ENCODE results near the gene SYT2.

The SYT2 gene

GRCh38 chr1:202709276-202710041 is 795 bp downstream of the SYT2 start:
- TF ChIP-seq, protein P1, sequence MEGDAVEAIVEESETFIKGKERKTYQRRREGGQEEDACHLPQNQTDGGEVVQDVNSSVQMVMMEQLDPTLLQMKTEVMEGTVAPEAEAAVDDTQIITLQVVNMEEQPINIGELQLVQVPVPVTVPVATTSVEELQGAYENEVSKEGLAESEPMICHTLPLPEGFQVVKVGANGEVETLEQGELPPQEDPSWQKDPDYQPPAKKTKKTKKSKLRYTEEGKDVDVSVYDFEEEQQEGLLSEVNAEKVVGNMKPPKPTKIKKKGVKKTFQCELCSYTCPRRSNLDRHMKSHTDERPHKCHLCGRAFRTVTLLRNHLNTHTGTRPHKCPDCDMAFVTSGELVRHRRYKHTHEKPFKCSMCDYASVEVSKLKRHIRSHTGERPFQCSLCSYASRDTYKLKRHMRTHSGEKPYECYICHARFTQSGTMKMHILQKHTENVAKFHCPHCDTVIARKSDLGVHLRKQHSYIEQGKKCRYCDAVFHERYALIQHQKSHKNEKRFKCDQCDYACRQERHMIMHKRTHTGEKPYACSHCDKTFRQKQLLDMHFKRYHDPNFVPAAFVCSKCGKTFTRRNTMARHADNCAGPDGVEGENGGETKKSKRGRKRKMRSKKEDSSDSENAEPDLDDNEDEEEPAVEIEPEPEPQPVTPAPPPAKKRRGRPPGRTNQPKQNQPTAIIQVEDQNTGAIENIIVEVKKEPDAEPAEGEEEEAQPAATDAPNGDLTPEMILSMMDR (IDR thresholded peaks at IDR 0.05) = no peak

DNA sequence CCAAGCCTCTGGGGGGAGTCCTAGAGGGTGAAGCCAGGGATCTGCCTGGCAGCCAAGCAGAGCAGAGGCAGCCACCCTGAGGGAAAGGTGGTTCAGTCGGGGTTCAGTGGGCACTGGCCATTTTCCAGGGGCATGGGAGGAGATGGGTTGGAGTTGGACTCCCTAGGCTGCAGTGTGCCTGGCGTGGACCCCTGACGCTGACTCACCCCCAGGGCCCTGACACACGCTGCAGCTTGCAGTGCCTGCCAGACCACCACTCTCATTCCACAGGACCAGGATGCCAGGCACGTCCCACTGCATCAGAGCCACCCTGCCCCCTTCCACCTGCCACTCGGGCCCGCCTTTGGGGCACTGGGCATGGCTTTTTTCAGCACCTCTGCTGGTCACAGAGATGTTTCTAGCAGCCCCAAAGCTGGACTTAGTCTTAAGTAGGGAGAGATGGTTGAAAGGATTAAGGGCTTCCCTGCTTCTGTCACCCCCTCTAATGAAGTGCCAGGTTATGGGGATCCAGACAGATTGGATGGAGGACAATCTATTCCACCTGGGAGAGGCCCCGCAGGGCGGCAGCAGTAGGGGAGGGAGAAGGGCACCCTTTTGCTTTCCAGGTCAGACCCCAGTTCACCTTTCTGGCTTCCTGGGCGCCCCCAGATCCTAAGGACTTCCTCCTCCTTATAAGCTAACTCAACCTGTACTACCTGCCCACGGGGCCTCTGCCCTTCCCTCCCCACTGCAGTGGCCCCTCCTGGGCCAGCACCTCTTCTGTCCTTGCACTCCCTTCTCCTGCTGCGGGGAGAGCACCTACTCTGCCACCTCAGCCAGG is 1.6 kb downstream of the SYT2 start:
- TF ChIP-seq, protein P1 (IDR thresholded peaks at IDR 0.05) = no peak

GRCh38 chr1:202706851-202707250 is 3.4 kb downstream of the SYT2 start:
- TF ChIP-seq, protein P1 (IDR thresholded peaks at IDR 0.05) = no peak

DNA sequence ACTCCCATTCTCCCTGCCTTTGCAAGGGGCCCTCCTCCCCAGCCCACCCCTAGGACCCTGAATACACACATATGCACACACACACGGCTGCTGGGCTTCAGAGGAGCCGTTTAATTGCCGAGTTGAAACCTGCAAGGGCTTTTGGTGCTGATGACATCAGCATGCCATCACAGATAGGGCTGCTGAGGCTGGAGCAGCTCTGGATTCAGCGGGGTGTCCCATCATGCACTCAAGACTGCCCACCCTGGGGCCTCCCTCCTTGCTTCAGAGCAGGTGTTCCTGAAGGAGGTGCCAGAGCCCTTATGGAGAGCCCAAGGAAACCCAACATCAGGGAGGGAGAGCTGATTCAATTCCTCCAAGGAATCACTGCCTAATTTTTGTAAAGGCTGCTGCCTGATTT is 5.7 kb downstream of the SYT2 start:
- TF ChIP-seq, protein P1 (IDR thresholded peaks at IDR 0.05) = no peak

DNA sequence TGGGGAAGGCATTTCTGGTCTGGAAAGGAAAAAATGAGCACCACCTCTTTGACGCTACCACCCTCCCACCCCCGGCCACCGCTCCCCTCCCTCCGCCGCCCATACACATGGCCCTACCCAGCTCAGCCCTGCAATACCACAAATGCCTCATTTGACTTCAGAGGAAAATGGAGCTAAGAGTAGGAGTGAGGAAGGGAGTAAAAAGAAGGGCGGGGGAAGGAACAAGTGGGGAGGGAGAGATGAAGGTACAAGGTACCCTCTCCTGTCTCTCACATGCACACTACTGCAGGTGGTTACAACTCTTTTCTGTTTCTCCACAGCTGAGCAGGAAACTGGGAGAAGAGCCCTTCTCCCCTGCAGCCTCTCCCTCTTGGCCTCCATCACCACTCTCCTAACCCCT is 7.1 kb downstream of the SYT2 start:
- TF ChIP-seq, protein P1 (IDR thresholded peaks at IDR 0.05) = no peak

DNA sequence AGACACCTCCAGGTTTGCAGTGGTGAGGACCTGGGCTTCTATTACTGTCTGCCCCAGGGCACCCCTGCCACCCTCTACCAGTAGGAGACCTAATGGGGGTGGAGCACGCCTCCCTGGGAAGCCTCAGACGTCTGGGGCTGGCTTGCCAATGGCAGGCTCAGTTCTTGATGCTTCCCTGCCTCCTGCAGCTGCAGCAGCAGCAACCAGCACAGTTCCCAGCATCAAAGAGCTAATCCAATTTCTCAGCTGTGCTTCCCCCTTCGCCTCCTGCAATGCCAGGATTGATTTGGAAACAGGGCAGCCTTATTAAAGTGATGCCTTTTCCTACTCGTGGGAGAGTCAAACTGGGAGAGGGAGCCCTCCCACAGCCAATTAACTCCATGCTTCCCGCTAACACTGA is 8.2 kb downstream of the SYT2 start:
- TF ChIP-seq, protein P1 (IDR thresholded peaks at IDR 0.05) = no peak

DNA sequence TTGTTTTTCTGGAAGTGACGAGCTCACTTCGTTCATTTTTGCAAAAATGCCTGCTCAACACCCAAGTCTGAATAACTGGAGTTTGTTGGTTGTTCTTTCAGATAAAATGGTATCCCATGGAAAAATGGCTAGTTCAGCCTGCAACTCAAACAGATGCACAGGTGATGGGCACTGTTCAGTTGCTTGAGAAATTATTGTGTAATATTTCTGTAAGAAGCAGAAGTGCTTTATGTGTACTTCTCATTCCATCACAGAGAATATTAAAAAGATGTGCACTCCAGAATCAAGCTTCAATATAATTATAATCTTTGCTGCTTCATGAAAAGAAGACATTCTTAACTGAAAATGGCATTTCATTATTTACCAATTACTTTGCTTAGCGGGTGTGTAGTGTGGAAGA is 9.1 kb downstream of the SYT2 start:
- TF ChIP-seq, protein P1 (IDR thresholded peaks at IDR 0.05) = no peak

All from LNCAP (cell line).